Measurements from ENCODE around the gene OVOL2.

DNA sequence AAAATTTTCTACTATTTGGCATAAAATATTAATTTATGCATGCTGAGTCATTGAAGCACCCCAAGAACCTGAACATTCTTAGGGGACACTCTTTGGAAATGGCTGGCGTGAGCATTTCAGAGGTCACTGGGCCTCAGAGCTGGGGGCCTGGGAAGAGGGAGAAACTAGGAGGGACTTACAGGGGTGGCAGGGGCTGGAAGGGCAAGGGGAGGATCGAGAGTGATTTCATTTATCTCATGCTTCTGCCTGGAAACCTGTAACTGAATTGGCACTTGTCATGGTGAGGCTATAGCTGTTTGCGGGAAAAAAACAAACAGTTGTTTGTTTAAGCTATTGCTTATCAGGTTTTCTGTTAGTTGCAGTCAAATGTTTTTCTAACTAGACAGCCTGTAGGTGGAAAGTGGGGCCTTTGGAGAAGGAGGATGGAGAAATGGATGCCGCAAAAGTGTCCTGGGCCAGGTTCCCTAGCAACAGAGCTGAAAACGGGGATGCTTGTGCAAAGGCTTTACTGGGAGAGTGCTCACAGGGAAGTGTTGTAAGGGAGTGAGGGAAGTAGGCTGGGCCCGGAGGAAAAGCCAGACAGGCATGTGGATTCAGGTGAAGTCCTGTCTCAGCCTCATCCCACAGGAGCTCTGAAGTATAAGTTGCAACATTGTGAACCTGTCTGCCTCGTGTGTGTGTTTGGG is 43.6 kb upstream of the OVOL2 start:
- no peak for TF ChIP-seq CTCF (conservative IDR thresholded peaks at IDR 0.05; ENCODE audit: low read depth in 2 of 2)
- TF ChIP-seq POLR2AphosphoS5 (IDR thresholded peaks at IDR 0.05; ENCODE audit: low read depth): no peak
